HG03460 (cell line): ENCODE results near the gene SKAP2.
A peak's percentile ranks its signal among the peaks of the same experiment; 100 is the strongest.

Source experiments
- ATAC-seq: cut with Tn5 transposase; IDR thresholded peaks from one replicate; pipeline ENCODE4 v1.9.1; 2021; ENCODE audit not compliant: unreplicated experiment

Gene SKAP2

GRCh38 chr7:26698194-26698593, 166.2 kb downstream of the SKAP2 start:
- no peak for ATAC-seq

GRCh38 chr7:26696978-26697377, 167.4 kb downstream of the SKAP2 start:
- ATAC-seq: no peak

- ATAC-seq: no peak
Observed at GRCh38 chr7:26696161-26696560, 168.2 kb downstream of the SKAP2 start.

- no peak for ATAC-seq
Observed at GRCh38 chr7:26694713-26695112, 169.7 kb downstream of the SKAP2 start.

GRCh38 chr7:26694141-26694540, 170.2 kb downstream of the SKAP2 start:
- no peak for ATAC-seq

- ATAC-seq: no peak
Observed at GRCh38 chr7:26691886-26692285, 172.5 kb downstream of the SKAP2 start.

- ATAC-seq: no peak
Observed at GRCh38 chr7:26691406-26691805, 173.0 kb downstream of the SKAP2 start.

GRCh38 chr7:26690135-26690805, 174.1 kb downstream of the SKAP2 start:
- ATAC-seq: no peak

- ATAC-seq: peak; percentile 68
Observed at GRCh38 chr7:26688936-26689506, 175.4 kb downstream of the SKAP2 start.

GRCh38 chr7:26688388-26688787, 176.0 kb downstream of the SKAP2 start:
- no peak for ATAC-seq

GRCh38 chr7:26687032-26687431, 177.4 kb downstream of the SKAP2 start:
- ATAC-seq: no peak

- no peak for ATAC-seq
Observed at GRCh38 chr7:26686448-26686981, 177.9 kb downstream of the SKAP2 start.

GRCh38 chr7:26685606-26686005, 178.8 kb downstream of the SKAP2 start:
- ATAC-seq: no peak

GRCh38 chr7:26684447-26684846, 179.9 kb downstream of the SKAP2 start:
- ATAC-seq: no peak

GRCh38 chr7:26683277-26683676, 181.1 kb downstream of the SKAP2 start:
- no peak for ATAC-seq

- no peak for ATAC-seq
Observed at GRCh38 chr7:26681819-26682418, 182.5 kb downstream of the SKAP2 start.

- no peak for ATAC-seq
Observed at GRCh38 chr7:26680587-26680986, 183.8 kb downstream of the SKAP2 start.

GRCh38 chr7:26675143-26675887, 189.1 kb downstream of the SKAP2 start:
- ATAC-seq: no peak

GRCh38 chr7:26673858-26674257, 190.5 kb downstream of the SKAP2 start:
- no peak for ATAC-seq

GRCh38 chr7:26673271-26673670, 191.1 kb downstream of the SKAP2 start:
- ATAC-seq: no peak

GRCh38 chr7:26670841-26671240, 193.5 kb downstream of the SKAP2 start:
- no peak for ATAC-seq

- ATAC-seq: no peak
Observed at GRCh38 chr7:26670290-26670689, 194.1 kb downstream of the SKAP2 start.
